ENCODE results near the gene RALGPS1.

DNA sequence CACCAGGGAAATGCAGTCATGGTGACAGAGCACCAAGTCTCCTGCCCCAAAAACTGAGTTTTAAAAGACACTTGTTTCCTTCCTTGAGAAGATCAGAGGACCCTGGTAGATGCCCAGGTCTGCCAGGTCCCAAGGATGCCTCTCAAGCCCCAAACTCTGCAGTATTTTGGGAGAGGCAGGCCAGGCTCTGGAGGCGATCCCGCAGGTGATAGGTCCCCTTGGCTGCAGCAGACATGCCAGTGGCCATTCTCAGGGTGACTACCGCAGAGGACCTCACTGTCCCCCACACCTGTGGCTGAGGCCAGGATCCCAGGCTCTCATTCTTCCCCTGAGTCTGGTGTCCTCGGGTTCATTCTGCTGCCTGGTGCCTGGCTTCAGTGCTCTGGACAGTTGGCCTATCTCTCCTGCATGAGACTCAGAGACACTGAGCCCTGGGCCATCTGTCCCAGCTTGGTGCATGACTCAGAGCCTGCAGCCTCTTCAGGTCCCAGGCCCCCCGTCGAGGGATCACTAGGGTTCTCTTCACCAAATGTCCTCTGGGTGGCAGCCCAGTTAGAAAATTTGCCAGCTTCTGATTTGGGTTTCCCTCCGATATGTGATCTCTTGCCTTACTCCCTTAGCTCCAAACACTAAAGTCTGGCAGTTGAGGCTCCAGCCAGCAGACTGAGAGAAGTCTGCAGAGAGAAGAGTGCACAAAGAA lies 290.3 kb downstream of the RALGPS1 start:
- TF ChIP-seq ZFP1 (CRISPR knock-in tag; IDR thresholded peaks at IDR 0.05) (no peak), ZNF792 (CRISPR knock-in tag; IDR thresholded peaks at IDR 0.05) (no peak)
- TF ChIP-seq, protein P1, sequence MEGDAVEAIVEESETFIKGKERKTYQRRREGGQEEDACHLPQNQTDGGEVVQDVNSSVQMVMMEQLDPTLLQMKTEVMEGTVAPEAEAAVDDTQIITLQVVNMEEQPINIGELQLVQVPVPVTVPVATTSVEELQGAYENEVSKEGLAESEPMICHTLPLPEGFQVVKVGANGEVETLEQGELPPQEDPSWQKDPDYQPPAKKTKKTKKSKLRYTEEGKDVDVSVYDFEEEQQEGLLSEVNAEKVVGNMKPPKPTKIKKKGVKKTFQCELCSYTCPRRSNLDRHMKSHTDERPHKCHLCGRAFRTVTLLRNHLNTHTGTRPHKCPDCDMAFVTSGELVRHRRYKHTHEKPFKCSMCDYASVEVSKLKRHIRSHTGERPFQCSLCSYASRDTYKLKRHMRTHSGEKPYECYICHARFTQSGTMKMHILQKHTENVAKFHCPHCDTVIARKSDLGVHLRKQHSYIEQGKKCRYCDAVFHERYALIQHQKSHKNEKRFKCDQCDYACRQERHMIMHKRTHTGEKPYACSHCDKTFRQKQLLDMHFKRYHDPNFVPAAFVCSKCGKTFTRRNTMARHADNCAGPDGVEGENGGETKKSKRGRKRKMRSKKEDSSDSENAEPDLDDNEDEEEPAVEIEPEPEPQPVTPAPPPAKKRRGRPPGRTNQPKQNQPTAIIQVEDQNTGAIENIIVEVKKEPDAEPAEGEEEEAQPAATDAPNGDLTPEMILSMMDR (CRISPR knock-in tag; IDR thresholded peaks at IDR 0.05): peak; percentile 33; the same call in 1 of the 2 replicates

All from HepG2 (cell line).